ENCODE measurements around the gene SCUBE1.

DNA sequence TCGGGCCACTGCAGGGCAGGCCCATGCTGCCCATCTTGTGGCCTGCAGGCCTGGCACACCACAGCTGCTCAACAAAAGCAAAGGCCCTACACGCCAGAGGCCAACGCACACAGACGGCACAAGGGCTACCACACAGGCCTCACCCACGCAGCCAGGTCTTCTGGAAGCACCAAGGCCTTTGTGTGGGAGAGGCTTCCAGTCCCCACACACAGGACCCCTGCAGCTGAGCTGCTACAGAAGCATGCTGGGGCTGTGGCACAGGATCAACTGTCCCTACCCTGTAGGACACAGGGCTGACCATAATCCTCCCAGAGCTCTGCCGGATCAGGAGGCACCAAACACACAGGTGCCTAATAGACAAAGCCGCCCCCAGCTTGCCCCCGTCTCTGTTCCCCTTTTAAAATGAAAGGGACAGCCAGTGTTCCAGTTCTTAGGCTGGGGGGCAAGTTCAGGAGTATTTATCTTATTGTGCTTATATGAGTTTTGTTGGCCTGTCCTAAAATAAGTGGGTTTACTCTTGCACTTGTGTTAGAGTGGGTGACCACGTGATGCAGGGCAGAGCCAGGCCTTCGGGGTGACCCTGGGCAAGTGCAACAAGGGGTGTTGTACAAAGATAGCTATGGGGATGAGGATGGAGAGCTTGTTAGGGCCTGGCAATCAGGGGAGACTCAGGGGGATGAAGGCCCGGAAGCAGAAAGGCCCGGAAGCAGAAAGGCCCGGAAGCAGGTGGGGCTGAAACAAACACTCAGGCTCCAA is 161.7 kb downstream of the SCUBE1 start:
- TF ChIP-seq MXI1 (IDR thresholded peaks at IDR 0.05; ENCODE audit: borderline replicate concordance, low read depth, low read length) (no peak), SMC3 (IDR thresholded peaks at IDR 0.05; ENCODE audit: low read depth, low read length) (no peak), POLR2A (IDR thresholded peaks at IDR 0.05; ENCODE audit: low read depth, low read length) (no peak), RAD21 (IDR thresholded peaks at IDR 0.05; ENCODE audit: low read length) (no peak), RCOR1 (IDR thresholded peaks at IDR 0.05; ENCODE audit: insufficient replicate concordance, low read length) (no peak), BHLHE40 (IDR thresholded peaks at IDR 0.05; ENCODE audit: low read depth, low read length) (no peak), CEBPB (IDR thresholded peaks at IDR 0.05; ENCODE audit: low read depth, low read length) (no peak), NFE2L2 (IDR thresholded peaks at IDR 0.05; ENCODE audit: low read depth, low read length) (no peak), CHD1 (IDR thresholded peaks at IDR 0.05; ENCODE audit: low read depth, low read length) (no peak), FOS (IDR thresholded peaks at IDR 0.05; ENCODE audit: low read depth, low read length) (no peak), RFX5 (IDR thresholded peaks at IDR 0.05; ENCODE audit: low read depth, low read length) (no peak)
- TF ChIP-seq, protein P1, sequence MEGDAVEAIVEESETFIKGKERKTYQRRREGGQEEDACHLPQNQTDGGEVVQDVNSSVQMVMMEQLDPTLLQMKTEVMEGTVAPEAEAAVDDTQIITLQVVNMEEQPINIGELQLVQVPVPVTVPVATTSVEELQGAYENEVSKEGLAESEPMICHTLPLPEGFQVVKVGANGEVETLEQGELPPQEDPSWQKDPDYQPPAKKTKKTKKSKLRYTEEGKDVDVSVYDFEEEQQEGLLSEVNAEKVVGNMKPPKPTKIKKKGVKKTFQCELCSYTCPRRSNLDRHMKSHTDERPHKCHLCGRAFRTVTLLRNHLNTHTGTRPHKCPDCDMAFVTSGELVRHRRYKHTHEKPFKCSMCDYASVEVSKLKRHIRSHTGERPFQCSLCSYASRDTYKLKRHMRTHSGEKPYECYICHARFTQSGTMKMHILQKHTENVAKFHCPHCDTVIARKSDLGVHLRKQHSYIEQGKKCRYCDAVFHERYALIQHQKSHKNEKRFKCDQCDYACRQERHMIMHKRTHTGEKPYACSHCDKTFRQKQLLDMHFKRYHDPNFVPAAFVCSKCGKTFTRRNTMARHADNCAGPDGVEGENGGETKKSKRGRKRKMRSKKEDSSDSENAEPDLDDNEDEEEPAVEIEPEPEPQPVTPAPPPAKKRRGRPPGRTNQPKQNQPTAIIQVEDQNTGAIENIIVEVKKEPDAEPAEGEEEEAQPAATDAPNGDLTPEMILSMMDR (conservative IDR thresholded peaks at IDR 0.05; ENCODE audit: low read depth, low read length) = no peak
- TF ChIP-seq, protein P2, sequence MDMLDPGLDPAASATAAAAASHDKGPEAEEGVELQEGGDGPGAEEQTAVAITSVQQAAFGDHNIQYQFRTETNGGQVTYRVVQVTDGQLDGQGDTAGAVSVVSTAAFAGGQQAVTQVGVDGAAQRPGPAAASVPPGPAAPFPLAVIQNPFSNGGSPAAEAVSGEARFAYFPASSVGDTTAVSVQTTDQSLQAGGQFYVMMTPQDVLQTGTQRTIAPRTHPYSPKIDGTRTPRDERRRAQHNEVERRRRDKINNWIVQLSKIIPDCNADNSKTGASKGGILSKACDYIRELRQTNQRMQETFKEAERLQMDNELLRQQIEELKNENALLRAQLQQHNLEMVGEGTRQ (IDR thresholded peaks at IDR 0.05; ENCODE audit: low read depth, low read length) = no peak

Data from IMR-90 (cell line).